ENCODE measurements around the gene R3HDM1.

DNA sequence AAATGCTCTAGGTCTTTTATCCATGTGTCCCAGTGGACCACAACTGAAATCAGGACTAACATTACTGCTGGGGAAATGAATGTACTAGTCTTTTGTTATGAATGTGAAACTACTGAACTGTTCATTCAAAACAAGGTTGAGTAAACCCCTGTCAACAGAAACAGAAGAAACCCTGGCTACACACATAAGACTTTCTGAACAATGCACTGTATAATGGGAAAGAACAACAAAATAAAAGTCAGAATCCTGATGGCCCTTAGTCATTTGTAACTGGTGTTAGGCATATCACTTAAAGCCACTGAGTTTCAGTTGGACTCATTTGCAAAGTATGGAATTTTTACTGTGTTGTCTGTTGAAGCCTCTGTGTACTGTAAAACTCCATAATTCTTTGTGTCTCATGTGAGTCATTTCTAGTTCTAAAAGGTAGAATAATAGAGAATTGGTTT lies 133.4 kb downstream of the R3HDM1 start:
- no peak for TF ChIP-seq POLR2A (IDR thresholded peaks at IDR 0.05)
- TF ChIP-seq, protein P1, sequence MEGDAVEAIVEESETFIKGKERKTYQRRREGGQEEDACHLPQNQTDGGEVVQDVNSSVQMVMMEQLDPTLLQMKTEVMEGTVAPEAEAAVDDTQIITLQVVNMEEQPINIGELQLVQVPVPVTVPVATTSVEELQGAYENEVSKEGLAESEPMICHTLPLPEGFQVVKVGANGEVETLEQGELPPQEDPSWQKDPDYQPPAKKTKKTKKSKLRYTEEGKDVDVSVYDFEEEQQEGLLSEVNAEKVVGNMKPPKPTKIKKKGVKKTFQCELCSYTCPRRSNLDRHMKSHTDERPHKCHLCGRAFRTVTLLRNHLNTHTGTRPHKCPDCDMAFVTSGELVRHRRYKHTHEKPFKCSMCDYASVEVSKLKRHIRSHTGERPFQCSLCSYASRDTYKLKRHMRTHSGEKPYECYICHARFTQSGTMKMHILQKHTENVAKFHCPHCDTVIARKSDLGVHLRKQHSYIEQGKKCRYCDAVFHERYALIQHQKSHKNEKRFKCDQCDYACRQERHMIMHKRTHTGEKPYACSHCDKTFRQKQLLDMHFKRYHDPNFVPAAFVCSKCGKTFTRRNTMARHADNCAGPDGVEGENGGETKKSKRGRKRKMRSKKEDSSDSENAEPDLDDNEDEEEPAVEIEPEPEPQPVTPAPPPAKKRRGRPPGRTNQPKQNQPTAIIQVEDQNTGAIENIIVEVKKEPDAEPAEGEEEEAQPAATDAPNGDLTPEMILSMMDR (IDR thresholded peaks at IDR 0.05) = no peak
- TF ChIP-seq POLR2AphosphoS5 (IDR thresholded peaks at IDR 0.05) = no peak

Data from gastroesophageal sphincter (tissue), 3 donors.